Cardiac septum (tissue), 1 donor: ENCODE results near the gene TP53. TPM values are rescaled to one million over a fixed set of nuclear protein-coding genes. Genes with fewer than 3 reads are reported as not detected.
"Not testable (repeated sequence)": the region's sequence is repeated elsewhere in the genome, so short reads cannot be mapped to it uniquely, and the experiment has no call there.

Experiments
- DNase-seq: peaks from one replicate; pipeline ENCODE4 v3.0.0-alpha.2; 2020; ENCODE audit warnings: low spot score
- intact Hi-C: fragments of 100-400 bp; cut with DNase I; formaldehyde crosslinking; loops from one replicate; pipeline ENCODE4 v1.14.0; 2022
- total RNA-seq: library from RNA; stranded (reverse); fragmentation: NEBNext Ultra II Directional; extraction: Animal tissue kit (Norgen Biotek cat#: 25700); gene quantifications from one replicate; pipeline ENCODE4 v1.2.1, GENCODE V29; 2021
- donor health status: DM: no; HTN: no; CAD: no.

TP53 gene
- total RNA-seq, 1 donor from 2014 or later = 17.5 TPM

GRCh38 chr17:7644775-7645174, 42.5 kb downstream of the TP53 start:
- DNase-seq = no peak
- intact Hi-C loops = no loop called here

- DNase-seq, intact Hi-C loops: not testable (repeated sequence)
Observed at GRCh38 chr17:7641635-7642034, 45.7 kb downstream of the TP53 start.

- intact Hi-C loops = no loop called here
- no peak for DNase-seq
Observed at GRCh38 chr17:7640783-7641182, 46.5 kb downstream of the TP53 start.

- intact Hi-C loops = no loop called here
- no peak for DNase-seq
Observed at GRCh38 chr17:7636163-7636562, 51.1 kb downstream of the TP53 start.

- DNase-seq = no peak
- intact Hi-C loops = no loop called here
Observed at GRCh38 chr17:7634384-7634783, 52.9 kb downstream of the TP53 start.

GRCh38 chr17:7633093-7633492, 54.2 kb downstream of the TP53 start:
- intact Hi-C loops = no loop called here
- no peak for DNase-seq

GRCh38 chr17:7632492-7632894, 54.8 kb downstream of the TP53 start:
- no peak for DNase-seq
- intact Hi-C loops = no loop called here

- intact Hi-C loops = loop anchor here (2.0 kb wide), 1 partner anchor 55 kb away; the partner anchor contains the start of gene TP53
- no peak for DNase-seq
Observed at GRCh38 chr17:7631398-7632380, 55.6 kb downstream of the TP53 start.

- DNase-seq = no peak
- intact Hi-C loops = loop anchor here (2.0 to 5.0 kb wide), 2 partner anchors 43 to 57 kb away; partner anchors contain the start of gene TP53
Observed at GRCh38 chr17:7629939-7630571, 57.2 kb downstream of the TP53 start, which contains the start of gene SHBG. SHBG (plus strand) TSS chr17:7630135; CDS start chr17:7630173, 38 bp downstream.

- DNase-seq = peak; percentile 96
- intact Hi-C loops = loop anchor here (5.0 kb wide), 1 partner anchor 40 kb away; no protein-coding TSS in a partner anchor
Observed at GRCh38 chr17:7627250-7628121, 59.8 kb downstream of the TP53 start, which contains the start of gene SAT2. SAT2 (minus strand) TSS chr17:7627821; CDS start chr17:7627635, 186 bp downstream.

GRCh38 chr17:7626956-7627249, 60.4 kb downstream of the TP53 start:
- intact Hi-C loops = loop anchor here (5.0 kb wide), 1 partner anchor 40 kb away; no protein-coding TSS in a partner anchor

GRCh38 chr17:7626307-7626706, 61.0 kb downstream of the TP53 start:
- no peak for DNase-seq
- intact Hi-C loops = loop anchor here (5.0 kb wide), 1 partner anchor 39 kb away; no protein-coding TSS in a partner anchor

More at GRCh38 chr17:7626956-7627249, 60.4 kb downstream of the TP53 start:
- DNase-seq = no peak

- not testable (repeated sequence) for DNase-seq
- intact Hi-C loops = loop anchor here (5.0 kb wide), 1 partner anchor 38 kb away; no protein-coding TSS in a partner anchor
Observed at GRCh38 chr17:7625749-7626148, 61.5 kb downstream of the TP53 start.

- intact Hi-C loops = no loop called here
Observed at GRCh38 chr17:7623661-7624060, 63.6 kb downstream of the TP53 start.

GRCh38 chr17:7620835-7621234, 66.5 kb downstream of the TP53 start:
- no peak for DNase-seq
- intact Hi-C loops = no loop called here

More at GRCh38 chr17:7623661-7624060, 63.6 kb downstream of the TP53 start:
- DNase-seq = no peak

GRCh38 chr17:7618608-7619007, 68.7 kb downstream of the TP53 start:
- intact Hi-C loops = no loop called here
- no peak for DNase-seq
